Prostate gland (tissue), 2 donors: ENCODE data around the gene BCL11A. TPM values are rescaled to one million over a fixed set of nuclear protein-coding genes. Genes with fewer than 3 reads are reported as not detected.

Source experiments
- DNase-seq: peaks from one replicate; pipeline ENCODE4 v3.0.0-alpha.2; 2019; ENCODE audit warnings: low spot score
- H3K27ac ChIP-seq, 2 donors: fragments of 200-600 bp; sonication (generic); 2 replicates each; pipeline ENCODE4 v1.5.1; 2017 to 2019
- H3K27me3 ChIP-seq: fragments of 200-600 bp; sonication (generic); replicated peaks from 2 replicates; pipeline ENCODE4 v1.5.1; 2019; ENCODE audit not compliant: insufficient read depth
- H3K36me3 ChIP-seq, 2 donors: fragments of 200-600 bp; sonication (generic); 1 replicate in 1 of 2; 2 replicates in 1 of 2; pipeline versions ENCODE4 v1.5.1 to v1.8.1; 2017 to 2019
- H3K4me1 ChIP-seq: fragments of 200-600 bp; sonication (generic); replicated peaks from 2 replicates; pipeline ENCODE4 v1.5.1; 2019
- H3K4me3 ChIP-seq, 2 donors: fragments of 200-600 bp; sonication (generic); 2 replicates each; pipeline ENCODE4 v1.5.1; 2017 to 2019
- H3K9me3 ChIP-seq: fragments of 200-600 bp; sonication (generic); 2 replicates; pipeline ENCODE4 v1.5.1; 2017
- POLR2A ChIP-seq: fragments of 450-650 bp; IDR thresholded peaks from one replicate; pipeline ENCODE4 v1.6.1; 2016; ENCODE audit warnings: antibody characterized with exemption, mild to moderate bottlenecking
- POLR2AphosphoS5 ChIP-seq: sonication (generic); formaldehyde crosslinking; IDR thresholded peaks from one replicate; pipeline ENCODE4 v1.6.1; 2017; ENCODE audit warnings: antibody characterized with exemption
- WGBS: methylation state at CpG from one replicate; pipeline ENCODE4 v1.1.5; 2018; 5-methylcytosine and 5-hydroxymethylcytosine counted together
- intact Hi-C: fragments of 100-400 bp; cut with DNase I; formaldehyde crosslinking; loops from one replicate; pipeline ENCODE4 v1.14.2; 2022
- total RNA-seq, 2 donors: library from RNA; depleted of rRNA; stranded (reverse); fragments of >200 nt; gene quantifications; one replicate each; pipeline ENCODE4 v1.1.0, GENCODE V29; 2016
- TF ChIP-seq, protein P1 (sequence below), 4 experiments: fragments of 200-600 bp in 2 of 4; fragments of 450-650 bp in 2 of 4; sonication (generic) in 2 of 4; IDR thresholded peaks; 1 replicate in 3 of 4; 2 replicates in 1 of 4; pipeline ENCODE4 v1.5.1; 2016 to 2019; ENCODE audit warnings: antibody characterized with exemption in 4 of 4, mild to moderate bottlenecking in 2 of 4, moderate library complexity in 2 of 4

BCL11A gene
- total RNA-seq, 2 donors from 2014 or later = 14.6 to 22.2 TPM

DNA sequence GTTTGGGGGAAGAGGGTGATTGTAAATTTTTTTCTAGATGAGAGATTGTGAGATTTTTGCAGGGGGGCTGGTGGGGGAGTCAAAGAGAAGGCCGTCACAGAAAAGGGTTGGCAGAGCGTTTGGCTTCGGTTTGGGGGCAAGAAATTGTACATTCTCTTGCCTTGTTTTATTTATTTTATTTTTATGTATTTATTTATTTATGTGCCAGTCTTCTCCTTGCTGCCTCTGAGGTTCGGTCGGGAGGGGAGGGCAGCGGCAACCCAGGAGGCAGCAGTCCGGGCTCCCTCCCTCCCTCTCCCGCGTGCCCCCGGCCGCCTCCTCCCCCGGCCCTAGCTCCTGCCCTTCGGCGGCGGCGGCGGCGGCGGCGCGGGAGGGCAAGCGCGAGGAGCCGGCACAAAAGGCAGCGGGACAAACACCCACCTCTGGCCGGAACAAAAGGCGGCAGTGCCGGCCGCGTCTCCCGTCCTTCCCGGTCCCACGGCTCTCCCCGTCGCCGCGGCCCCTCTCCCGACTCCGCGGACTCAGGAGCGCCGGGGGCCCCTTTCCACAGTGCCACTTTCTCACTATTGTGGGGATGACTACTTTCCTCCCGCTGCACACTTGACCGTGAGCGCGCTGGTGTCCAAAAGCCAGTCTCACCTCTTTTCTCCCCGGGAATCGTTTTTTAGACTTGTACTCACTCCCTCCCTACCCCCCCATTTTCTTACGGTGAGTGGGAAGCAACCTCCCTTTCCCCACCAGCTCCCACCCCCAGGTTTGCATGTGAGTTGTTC is 1.2 kb downstream of the BCL11A start:
- no peaks in the 10 kb centered on the region for H3K9me3 ChIP-seq
- H3K4me3 ChIP-seq = peak overlapping the region; percentile 53 to 61
- no peaks in the 10 kb centered on the region for H3K4me1 ChIP-seq
- no peak for DNase-seq
- TF ChIP-seq, protein P1, sequence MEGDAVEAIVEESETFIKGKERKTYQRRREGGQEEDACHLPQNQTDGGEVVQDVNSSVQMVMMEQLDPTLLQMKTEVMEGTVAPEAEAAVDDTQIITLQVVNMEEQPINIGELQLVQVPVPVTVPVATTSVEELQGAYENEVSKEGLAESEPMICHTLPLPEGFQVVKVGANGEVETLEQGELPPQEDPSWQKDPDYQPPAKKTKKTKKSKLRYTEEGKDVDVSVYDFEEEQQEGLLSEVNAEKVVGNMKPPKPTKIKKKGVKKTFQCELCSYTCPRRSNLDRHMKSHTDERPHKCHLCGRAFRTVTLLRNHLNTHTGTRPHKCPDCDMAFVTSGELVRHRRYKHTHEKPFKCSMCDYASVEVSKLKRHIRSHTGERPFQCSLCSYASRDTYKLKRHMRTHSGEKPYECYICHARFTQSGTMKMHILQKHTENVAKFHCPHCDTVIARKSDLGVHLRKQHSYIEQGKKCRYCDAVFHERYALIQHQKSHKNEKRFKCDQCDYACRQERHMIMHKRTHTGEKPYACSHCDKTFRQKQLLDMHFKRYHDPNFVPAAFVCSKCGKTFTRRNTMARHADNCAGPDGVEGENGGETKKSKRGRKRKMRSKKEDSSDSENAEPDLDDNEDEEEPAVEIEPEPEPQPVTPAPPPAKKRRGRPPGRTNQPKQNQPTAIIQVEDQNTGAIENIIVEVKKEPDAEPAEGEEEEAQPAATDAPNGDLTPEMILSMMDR (IDR thresholded peaks at IDR 0.05) = no peak
- TF ChIP-seq POLR2AphosphoS5 (no peak), POLR2A (no peak)
- H3K27ac ChIP-seq = peak overlapping the region; percentile 76 to 82
- peaks cover 4% of the 10 kb centered on the region for H3K27me3 ChIP-seq
- WGBS = 2% methylated on average over 49 of the region's 49 CpGs
- no peaks in the 10 kb centered on the region for H3K36me3 ChIP-seq
- intact Hi-C loops = no loop called here

DNA sequence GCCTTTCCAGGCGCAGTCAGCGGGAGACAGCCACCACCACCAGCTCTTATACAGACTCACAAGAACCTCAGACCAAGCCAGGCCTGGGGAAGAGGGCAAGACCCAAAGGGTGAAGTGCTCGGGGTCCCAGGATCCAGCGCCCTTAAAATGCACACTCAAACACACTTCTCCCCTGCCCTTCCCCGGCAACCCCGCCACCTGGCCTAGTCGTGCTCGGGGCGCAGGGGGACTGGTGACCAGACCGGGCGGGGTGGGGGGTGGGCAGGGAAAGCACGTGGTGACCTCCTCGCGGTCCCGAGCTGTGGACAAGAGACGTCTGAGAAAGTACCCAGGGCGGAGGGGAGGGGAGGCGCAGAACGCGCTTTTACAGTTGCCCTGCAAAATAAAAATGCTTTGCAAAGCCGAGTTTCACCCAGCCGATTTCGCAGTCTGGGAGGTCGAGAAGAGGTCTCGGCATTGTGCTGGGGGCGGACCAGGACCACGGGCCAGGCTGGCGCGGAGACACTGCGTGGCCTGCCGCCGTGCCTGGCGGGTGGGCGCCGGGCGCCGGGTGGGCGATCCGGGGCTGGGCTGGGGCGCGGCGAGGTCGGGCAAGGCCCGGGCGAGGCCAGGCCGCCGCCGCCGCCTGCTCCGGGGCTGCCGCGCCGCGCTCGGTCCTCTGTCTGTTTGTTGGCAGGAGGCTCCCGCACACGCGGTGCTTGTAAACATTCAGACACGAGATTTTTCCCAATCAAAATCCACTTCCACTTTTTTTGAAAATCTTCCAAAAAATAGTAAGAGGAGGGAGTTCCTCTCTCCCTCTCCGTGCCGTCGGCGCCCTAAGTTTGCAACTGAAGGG is 2.0 kb downstream of the BCL11A start:
- TF ChIP-seq POLR2A (peak; percentile 16), POLR2AphosphoS5 (peak; percentile 37)
- TF ChIP-seq, protein P1 (IDR thresholded peaks at IDR 0.05) = no peak
- Histone ChIP-seq H3K36me3 (no peaks in the 10 kb centered on the region), H3K9me3 (no peaks in the 10 kb centered on the region), H3K4me1 (no peaks in the 10 kb centered on the region), H3K27me3 (no peaks in the 10 kb centered on the region), H3K27ac (peak overlapping the region; percentile 81 to 82), H3K4me3 (peak overlapping the region; percentile 53 to 61)
- DNase-seq = peak; percentile 65
- WGBS = 2% methylated on average over 63 of the region's 63 CpGs
- intact Hi-C loops = no loop called here

DNA sequence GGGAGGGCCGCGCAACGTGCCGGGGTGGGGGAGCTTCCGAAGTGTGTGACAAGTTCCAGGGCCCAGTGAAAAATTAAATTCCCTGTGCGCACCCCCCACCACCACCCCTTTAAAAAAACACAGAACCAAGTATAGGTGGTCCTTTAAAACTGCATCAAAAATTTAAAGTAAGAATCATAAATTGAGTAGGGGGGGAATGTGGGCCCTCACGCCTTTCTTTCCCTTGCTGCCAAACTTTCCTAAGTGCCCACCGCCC is 2.5 kb downstream of the BCL11A start:
- peak overlapping the region; percentile 81 to 82 for H3K27ac ChIP-seq
- no peaks in the 10 kb centered on the region for H3K9me3 ChIP-seq
- H3K27me3 ChIP-seq = no peaks in the 10 kb centered on the region
- H3K4me3 ChIP-seq = peak overlapping the region; percentile 53 to 61
- no peaks in the 10 kb centered on the region for H3K4me1 ChIP-seq
- intact Hi-C loops = no loop called here
- no peaks in the 10 kb centered on the region for H3K36me3 ChIP-seq
- TF ChIP-seq POLR2AphosphoS5 (no peak), POLR2A (no peak)
- TF ChIP-seq, protein P1 (IDR thresholded peaks at IDR 0.05) = no peak
- WGBS = 7% methylated on average over 8 of the region's 8 CpGs
- no peak for DNase-seq

DNA sequence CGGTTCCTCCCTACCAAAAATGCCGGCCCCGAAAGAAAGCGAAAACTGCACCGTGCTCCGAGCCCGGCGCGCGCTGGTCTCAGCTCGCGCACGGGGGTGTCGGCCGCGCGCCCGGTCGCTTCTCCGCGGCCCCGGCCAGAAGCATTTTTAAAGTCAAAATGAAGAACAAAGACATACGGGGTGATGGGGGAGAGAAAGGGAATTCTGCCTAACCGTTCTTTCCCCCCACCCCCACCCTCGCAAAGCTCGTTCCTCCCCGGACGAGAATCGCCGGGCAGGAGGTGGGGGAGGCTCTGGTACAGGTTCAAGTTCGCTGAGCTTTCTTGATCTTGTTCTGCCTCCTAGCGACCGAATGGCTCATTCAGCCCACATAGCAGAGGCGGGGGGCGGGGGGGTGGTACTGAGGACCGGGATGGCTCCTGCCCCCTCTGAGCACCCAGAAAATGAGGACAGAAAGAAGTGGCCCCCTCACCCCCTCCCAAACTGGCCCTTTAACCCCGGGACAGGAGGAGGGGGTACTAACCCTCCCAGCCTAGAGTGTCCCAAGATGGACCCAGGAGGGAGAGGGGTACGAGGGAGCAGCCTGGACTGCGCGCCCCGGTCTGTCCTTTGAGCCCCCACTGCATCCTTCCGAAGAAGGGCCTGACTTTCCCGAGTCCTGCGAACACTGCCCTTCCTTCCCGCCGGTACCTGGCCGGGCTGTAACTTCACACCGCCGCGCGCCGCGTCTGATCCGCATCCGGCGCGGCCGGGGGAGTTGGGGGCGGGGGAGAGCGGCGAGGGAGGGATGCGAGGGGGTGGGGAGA is 3.1 kb downstream of the BCL11A start:
- H3K27ac ChIP-seq = peak overlapping the region; percentile 81 to 82
- no peaks in the 10 kb centered on the region for H3K36me3 ChIP-seq
- intact Hi-C loops = no loop called here
- no peaks in the 10 kb centered on the region for H3K4me1 ChIP-seq
- H3K9me3 ChIP-seq = no peaks in the 10 kb centered on the region
- no peaks in the 10 kb centered on the region for H3K27me3 ChIP-seq
- TF ChIP-seq POLR2A (no peak), POLR2AphosphoS5 (peak; percentile 80)
- TF ChIP-seq, protein P1 (IDR thresholded peaks at IDR 0.05) = peak in 3 of 4 experiments; percentile 61 to 75 (median 68)
- H3K4me3 ChIP-seq = peak overlapping the region; percentile 53 to 61
- DNase-seq = peak; percentile 88
- under 1% methylated on average over 62 of the region's 62 CpGs for WGBS
